Measurements from ENCODE around the gene CEBPZOS.
A peak's percentile ranks its signal among the peaks of the same experiment; 100 is the strongest.

Gene CEBPZOS

DNA sequence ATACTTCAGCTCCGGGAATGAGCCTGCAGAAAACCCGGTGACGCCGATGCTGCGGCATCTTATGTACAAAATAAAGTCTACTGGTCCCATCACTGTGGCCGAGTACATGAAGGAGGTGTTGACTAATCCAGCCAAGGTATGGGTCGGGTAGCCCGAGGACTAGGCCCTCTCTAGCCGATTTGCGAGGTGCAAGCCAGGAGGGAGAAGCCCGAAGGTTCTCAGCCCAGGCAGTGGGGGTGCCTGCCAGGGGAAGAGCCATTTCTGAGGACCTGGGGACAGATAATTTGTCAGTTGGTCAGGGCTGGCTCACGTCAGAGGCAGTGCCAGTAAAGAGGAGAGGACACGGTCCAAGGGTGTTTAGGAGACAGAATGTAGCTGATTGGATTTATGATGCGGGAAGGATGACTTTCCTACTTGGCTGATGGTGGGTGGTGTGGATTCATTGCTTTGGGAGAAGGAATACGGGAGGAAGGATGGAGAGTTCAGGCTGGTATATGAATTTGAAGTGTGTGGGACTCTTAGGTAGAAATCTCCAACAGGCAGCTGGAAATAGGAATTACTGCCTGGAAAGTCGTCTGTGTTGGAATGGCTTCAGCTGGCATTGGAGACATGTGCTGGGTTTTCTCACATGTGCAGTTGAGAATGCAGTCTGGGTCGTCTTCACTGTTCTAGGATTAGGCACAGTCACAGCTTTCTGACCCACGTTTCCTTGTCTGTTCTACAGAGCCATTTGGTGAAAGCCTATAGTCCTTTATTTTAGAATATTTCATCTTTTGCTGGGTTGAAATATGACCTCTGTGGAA lies 36.0 kb downstream of the CEBPZOS start:
- DNase-seq (ENCODE audit: low spot score): peak; percentile 5

DNA sequence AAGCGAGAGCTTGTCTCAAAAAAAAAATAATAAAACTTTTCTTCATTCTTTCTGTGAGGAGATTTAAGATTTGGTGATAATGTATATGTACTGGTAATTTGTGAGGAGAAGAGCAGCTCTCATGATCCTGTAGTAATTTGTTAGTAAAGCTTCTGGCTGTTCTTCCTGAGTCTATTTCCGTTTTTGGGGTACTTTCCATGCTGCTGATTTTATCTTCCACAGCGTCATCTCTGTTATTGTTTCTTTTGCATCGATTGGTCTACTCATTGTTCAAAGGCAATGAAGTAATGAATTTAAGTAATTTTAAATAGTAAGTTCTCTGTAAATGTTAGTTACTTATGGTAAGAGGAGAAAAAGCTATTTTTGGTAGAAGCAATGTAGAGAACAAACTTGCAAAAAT lies 47.1 kb downstream of the CEBPZOS start:
- no peak for DNase-seq (ENCODE audit: low spot score)

DNA sequence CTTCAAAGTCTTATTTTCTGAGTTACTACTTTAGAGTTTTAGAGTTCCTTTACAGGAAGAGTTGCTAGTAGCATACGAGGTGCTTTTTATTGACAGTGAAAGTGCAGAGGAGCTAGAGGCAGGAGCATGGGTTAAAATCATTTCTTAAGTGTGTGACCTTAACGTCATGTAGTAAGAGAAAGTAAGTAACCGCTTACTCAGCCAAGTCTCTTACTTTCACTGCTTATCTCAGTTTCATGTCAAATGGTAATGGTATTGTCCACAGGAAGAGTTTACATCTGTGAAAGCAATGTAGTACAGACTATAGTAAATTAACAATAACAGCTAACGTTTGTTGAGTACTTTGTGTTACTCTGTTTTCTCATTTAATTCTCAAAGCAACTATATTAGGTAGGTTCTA lies 47.7 kb downstream of the CEBPZOS start:
- DNase-seq (ENCODE audit: low spot score): no peak

- DNase-seq (ENCODE audit: low spot score): no peak
These were observed 48.5 kb downstream of the CEBPZOS start for GRCh38 chr2:37244755-37245154.

GRCh38 chr2:37246205-37246604 lies 49.9 kb downstream of the CEBPZOS start:
- DNase-seq (ENCODE audit: low spot score): no peak

GRCh38 chr2:37250869-37251740 lies 54.8 kb downstream of the CEBPZOS start:
- DNase-seq (ENCODE audit: low spot score): no peak
